OCI-LY1 (cell line): ENCODE data around the gene RGS7BP.

Experiments
- EZH2 ChIP-seq: fragments of 200-600 bp; sonication (generic), shearing (Covaris generic); IDR thresholded peaks from 2 replicates; pipeline ENCODE4 v1.8.0; 2017; ENCODE audit warnings: borderline replicate concordance, mixed run types, mild to moderate bottlenecking, antibody characterized with exemption, low read length, moderate library complexity, mixed read lengths
- TF ChIP-seq, protein P1 (sequence below): fragments of 200-600 bp; sonication (generic), shearing (Covaris generic); IDR thresholded peaks from 2 replicates; pipeline ENCODE4 v1.5.1; 2017; ENCODE audit warnings: mild to moderate bottlenecking, antibody characterized with exemption, low read length, moderate library complexity, mixed read lengths

- TF ChIP-seq, protein P1, sequence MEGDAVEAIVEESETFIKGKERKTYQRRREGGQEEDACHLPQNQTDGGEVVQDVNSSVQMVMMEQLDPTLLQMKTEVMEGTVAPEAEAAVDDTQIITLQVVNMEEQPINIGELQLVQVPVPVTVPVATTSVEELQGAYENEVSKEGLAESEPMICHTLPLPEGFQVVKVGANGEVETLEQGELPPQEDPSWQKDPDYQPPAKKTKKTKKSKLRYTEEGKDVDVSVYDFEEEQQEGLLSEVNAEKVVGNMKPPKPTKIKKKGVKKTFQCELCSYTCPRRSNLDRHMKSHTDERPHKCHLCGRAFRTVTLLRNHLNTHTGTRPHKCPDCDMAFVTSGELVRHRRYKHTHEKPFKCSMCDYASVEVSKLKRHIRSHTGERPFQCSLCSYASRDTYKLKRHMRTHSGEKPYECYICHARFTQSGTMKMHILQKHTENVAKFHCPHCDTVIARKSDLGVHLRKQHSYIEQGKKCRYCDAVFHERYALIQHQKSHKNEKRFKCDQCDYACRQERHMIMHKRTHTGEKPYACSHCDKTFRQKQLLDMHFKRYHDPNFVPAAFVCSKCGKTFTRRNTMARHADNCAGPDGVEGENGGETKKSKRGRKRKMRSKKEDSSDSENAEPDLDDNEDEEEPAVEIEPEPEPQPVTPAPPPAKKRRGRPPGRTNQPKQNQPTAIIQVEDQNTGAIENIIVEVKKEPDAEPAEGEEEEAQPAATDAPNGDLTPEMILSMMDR, result no peak
- no peak for TF ChIP-seq EZH2
Observed at GRCh38 chr5:64457846-64458245, 48.0 kb upstream of the RGS7BP start.
